GM18517 (cell line): ENCODE measurements around the gene NEK11.

ENCODE experiments used
- ATAC-seq: cut with Tn5 transposase; IDR thresholded peaks from one replicate; pipeline ENCODE4 v1.9.1; 2021; ENCODE audit warnings: mild to moderate bottlenecking, moderate library complexity; ENCODE audit not compliant: unreplicated experiment

NEK11 gene

GRCh38 chr3:131026321-131027151 lies at the start of gene NEK11, which contains the start of gene ASTE1:
TSS of gene NEK11 (plus strand) at chr3:131026877. CDS start at chr3:131029709, 2,832 bp downstream.
TSS of gene ASTE1 (minus strand) at chr3:131026825. CDS start at chr3:131025306, 1,519 bp downstream.
- ATAC-seq: peak; percentile 97

- ATAC-seq: no peak
Measured at GRCh38 chr3:130979117-130979516, 47.6 kb upstream of the NEK11 start.

GRCh38 chr3:130981469-130981868 lies 45.2 kb upstream of the NEK11 start:
- ATAC-seq: no peak

GRCh38 chr3:130990282-130990681 lies 36.4 kb upstream of the NEK11 start:
- no peak for ATAC-seq

- ATAC-seq: no peak
Measured at GRCh38 chr3:130991126-130991525, 35.6 kb upstream of the NEK11 start.

- ATAC-seq: no peak
Measured at GRCh38 chr3:130992344-130992743, 34.3 kb upstream of the NEK11 start.

GRCh38 chr3:130997289-130997688 lies 29.4 kb upstream of the NEK11 start:
- no peak for ATAC-seq

- ATAC-seq: no peak
Measured at GRCh38 chr3:131001071-131001470, 25.6 kb upstream of the NEK11 start.

- ATAC-seq: no peak
Measured at GRCh38 chr3:131004603-131005002, 22.1 kb upstream of the NEK11 start.

GRCh38 chr3:131007256-131007655 lies 19.4 kb upstream of the NEK11 start:
- no peak for ATAC-seq

- ATAC-seq: no peak
Measured at GRCh38 chr3:131007782-131008181, 18.9 kb upstream of the NEK11 start.

GRCh38 chr3:131008326-131008725 lies 18.4 kb upstream of the NEK11 start:
- ATAC-seq: no peak

GRCh38 chr3:131009698-131010097 lies 17.0 kb upstream of the NEK11 start:
- ATAC-seq: no peak

- ATAC-seq: no peak
Measured at GRCh38 chr3:131018970-131019369, 7.7 kb upstream of the NEK11 start.

- ATAC-seq: no peak
Measured at GRCh38 chr3:131020122-131020693, 6.5 kb upstream of the NEK11 start.

GRCh38 chr3:131025539-131025938 lies 1.1 kb upstream of the NEK11 start:
- ATAC-seq: no peak

- ATAC-seq: no peak
Measured at GRCh38 chr3:131028844-131029243, 2.2 kb downstream of the NEK11 start.

- ATAC-seq: no peak
Measured at GRCh38 chr3:131031660-131032059, 5.0 kb downstream of the NEK11 start.

- ATAC-seq: peak; percentile 73
Measured at GRCh38 chr3:131033480-131034080, 6.9 kb downstream of the NEK11 start.

GRCh38 chr3:131036200-131036816 lies 9.6 kb downstream of the NEK11 start:
- ATAC-seq: no peak

GRCh38 chr3:131036986-131037385 lies 10.3 kb downstream of the NEK11 start:
- no peak for ATAC-seq
